Spleen (tissue), 11 donors: ENCODE data around the gene ERBB4. TPM values are rescaled to one million over a fixed set of nuclear protein-coding genes. Genes with fewer than 3 reads are reported as not detected.

Experiments used
- DNase-seq: peaks from one replicate; pipeline ENCODE4 v3.0.0-alpha.2; 2020
- H3K27ac ChIP-seq, 8 donors: fragments of 200-600 bp; sonication (generic) in 7 of 8; 1 replicate in 4 of 8; 2 replicates in 4 of 8; pipeline versions ENCODE4 v1.5.0 to v1.8.0; 2016 to 2021; ENCODE audit warnings: inconsistent platforms in 4 of 8, mild to moderate bottlenecking in 4 of 8, moderate library complexity in 1 of 8
- H3K27me3 ChIP-seq, 7 donors: fragments of 200-600 bp; sonication (generic) in 6 of 7; replicated peaks in 1 of 7; 1 replicate in 4 of 7; 2 replicates in 3 of 7; pipeline versions ENCODE4 v1.5.0 to v1.8.0; 2016 to 2021; ENCODE audit warnings: inconsistent platforms in 3 of 7, mild to moderate bottlenecking in 1 of 7
- H3K36me3 ChIP-seq, 6 donors: fragments of 200-600 bp; sonication (generic) in 5 of 6; 1 replicate in 4 of 6; 2 replicates in 2 of 6; pipeline versions ENCODE4 v1.5.0 to v1.8.0; 2016 to 2021; ENCODE audit warnings: inconsistent platforms in 2 of 6
- H3K4me1 ChIP-seq, 6 donors: fragments of 200-600 bp; sonication (generic) in 5 of 6; 1 replicate in 3 of 6; 2 replicates in 3 of 6; pipeline versions ENCODE4 v1.5.0 to v1.8.0; 2016 to 2021; ENCODE audit warnings: inconsistent platforms in 3 of 6
- H3K4me3 ChIP-seq, 8 donors: fragments of 200-600 bp; sonication (generic) in 7 of 8; 1 replicate in 4 of 8; 2 replicates in 4 of 8; pipeline versions ENCODE4 v1.5.0 to v1.8.0; 2016 to 2021; ENCODE audit warnings: inconsistent platforms in 4 of 8, mild to moderate bottlenecking in 4 of 8, moderate library complexity in 2 of 8
- H3K9me3 ChIP-seq, 8 donors: fragments of 200-600 bp; sonication (generic) in 7 of 8; 1 replicate in 4 of 8; 2 replicates in 4 of 8; pipeline versions ENCODE4 v1.5.0 to v1.8.0; 2016 to 2021; ENCODE audit warnings: inconsistent platforms in 4 of 8
- CTCF ChIP-seq, 11 experiments: fragments of 200-600 bp in 7 of 11; fragments of 450-650 bp in 4 of 11; sonication (generic) in 4 of 11; IDR thresholded peaks in 8 of 11; conservative IDR thresholded peaks in 3 of 11; 1 replicate in 7 of 11; 2 replicates in 4 of 11; pipeline versions ENCODE4 v1.4.0 to v1.8.0; 2016 to 2021; ENCODE audit warnings: antibody characterized with exemption in 11 of 11, inconsistent platforms in 4 of 11, mild to moderate bottlenecking in 1 of 11
- POLR2A ChIP-seq, 3 donors: fragments of 450-650 bp; IDR thresholded peaks; one replicate each; pipeline ENCODE4 v1.5.1; 2017; ENCODE audit warnings: antibody characterized with exemption in 3 of 3, mild to moderate bottlenecking in 1 of 3
- POLR2AphosphoS5 ChIP-seq, 3 donors: sonication (generic); formaldehyde crosslinking; IDR thresholded peaks; one replicate each; pipeline ENCODE4 v1.5.1; 2017; ENCODE audit warnings: antibody characterized with exemption in 3 of 3
- WGBS, 5 donors: extraction: QIAGEN DNeasy Blood & Tissue Kit in 3 of 5; methylation state at CpG; one replicate each; pipeline versions ENCODE4 v1.1.5 to v1.1.7; 2013 to 2018; 5-methylcytosine and 5-hydroxymethylcytosine counted together
- intact Hi-C: fragments of 100-400 bp; cut with DNase I; formaldehyde crosslinking; loops from one replicate; pipeline ENCODE4 v1.15.0; 2023; ENCODE audit warnings: low total_unique reads
- polyA plus RNA-seq, 3 donors: library from polyadenylated mRNA; stranded (reverse); fragments of 200-250 nt; gene quantifications; one replicate each; pipeline ENCODE4 v1.2.1, GENCODE V29; 2013
- total RNA-seq, 7 donors: library from RNA; depleted of rRNA in 3 of 7; stranded (reverse); fragments of >200 nt in 3 of 7; fragmentation: NEBNext Ultra II Directional in 4 of 7; extraction: Animal tissue kit (Norgen Biotek cat#: 25700) in 4 of 7; gene quantifications; one replicate each; pipeline versions ENCODE4 v1.1.0 to v1.2.1, GENCODE V29; 2016 to 2021
- donor health status: healthy with polysubstance abuse.
- donor health status: DM: no; HTN: no; CAD: no; lungs with moderate emphysema.
- donor health status: DM: no; HTN: no; CAD: no.
- donor health status: Bipolar disorder and iron deficiency.
- donor health status: healthy.
- donor health status: DM: no; HTN: no; CAD: no.
- donor health status: DM: yes; HTN: yes; CAD: no.

Gene ERBB4
- total and polyA plus RNA-seq, 10 donors = under 0.01 to 1.4 (median 0.35) TPM

DNA sequence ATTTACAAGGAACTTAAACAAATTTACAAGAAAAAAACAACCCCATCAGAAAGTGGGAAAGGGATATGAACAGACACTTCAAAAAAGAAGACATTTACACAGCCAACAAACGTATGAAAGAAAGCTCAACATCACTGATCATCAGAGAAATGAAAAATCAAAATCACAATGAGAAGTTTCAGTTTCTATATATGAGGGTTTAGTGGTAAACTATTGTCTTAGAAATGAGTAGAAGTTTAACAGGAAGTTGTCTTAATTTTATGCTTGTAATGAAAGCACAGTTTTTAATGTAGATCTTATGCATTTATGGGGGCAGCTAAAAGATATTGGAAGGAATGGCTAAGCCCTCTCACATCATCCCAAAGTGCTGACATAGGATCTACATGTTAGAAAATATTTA is 325.4 kb downstream of the ERBB4 start:
- H3K9me3 ChIP-seq = no peaks in the 10 kb centered on the region
- H3K27me3 ChIP-seq = no peaks in the 10 kb centered on the region
- WGBS, 5 donors = 35 to 47% (median 38%) methylated on average over 1 of the region's 1 CpG
- DNase-seq = no peak
- intact Hi-C loops = no loop called here
- H3K4me1 ChIP-seq = no peaks in the 10 kb centered on the region
- no peak overlapping the region for H3K4me3 ChIP-seq
- no peak overlapping the region for H3K27ac ChIP-seq
- no peaks in the 10 kb centered on the region for H3K36me3 ChIP-seq
- TF ChIP-seq POLR2AphosphoS5 (IDR thresholded peaks at IDR 0.05) (no peak), CTCF (IDR thresholded peaks at IDR 0.05 in 8 of 11, conservative IDR thresholded peaks at IDR 0.05 in 3 of 11) (no peak), POLR2A (IDR thresholded peaks at IDR 0.05) (no peak)

GRCh38 chr2:212208467-212208866 is 330.1 kb downstream of the ERBB4 start:
- Histone ChIP-seq H3K27ac (no peak overlapping the region), H3K9me3 (no peaks in the 10 kb centered on the region), H3K4me1 (no peaks in the 10 kb centered on the region), H3K36me3 (no peaks in the 10 kb centered on the region), H3K27me3 (no peaks in the 10 kb centered on the region), H3K4me3 (no peak overlapping the region)
- TF ChIP-seq POLR2AphosphoS5 (IDR thresholded peaks at IDR 0.05) (no peak), CTCF (IDR thresholded peaks at IDR 0.05 in 8 of 11, conservative IDR thresholded peaks at IDR 0.05 in 3 of 11) (no peak), POLR2A (IDR thresholded peaks at IDR 0.05) (no peak)
- intact Hi-C loops = no loop called here
- DNase-seq = no peak
- 48 to 70% (median 58%) methylated on average over 1 of the region's 1 CpG for WGBS, 5 donors

- H3K9me3 ChIP-seq = no peaks in the 10 kb centered on the region
- H3K27me3 ChIP-seq = no peaks in the 10 kb centered on the region
- H3K4me1 ChIP-seq = no peaks in the 10 kb centered on the region
- no peak overlapping the region for H3K4me3 ChIP-seq
- WGBS, 5 donors = 81 to 98% (median 91%) methylated on average over 1 of the region's 1 CpG
- intact Hi-C loops = no loop called here
- H3K27ac ChIP-seq = no peak overlapping the region
- H3K36me3 ChIP-seq = no peaks in the 10 kb centered on the region
- DNase-seq = no peak
- TF ChIP-seq POLR2AphosphoS5 (IDR thresholded peaks at IDR 0.05) = no peak
- TF ChIP-seq CTCF (IDR thresholded peaks at IDR 0.05 in 8 of 11, conservative IDR thresholded peaks at IDR 0.05 in 3 of 11) = no peak
- TF ChIP-seq POLR2A (IDR thresholded peaks at IDR 0.05) = no peak
These were observed 340.8 kb downstream of the ERBB4 start for GRCh38 chr2:212197776-212198175.

DNA sequence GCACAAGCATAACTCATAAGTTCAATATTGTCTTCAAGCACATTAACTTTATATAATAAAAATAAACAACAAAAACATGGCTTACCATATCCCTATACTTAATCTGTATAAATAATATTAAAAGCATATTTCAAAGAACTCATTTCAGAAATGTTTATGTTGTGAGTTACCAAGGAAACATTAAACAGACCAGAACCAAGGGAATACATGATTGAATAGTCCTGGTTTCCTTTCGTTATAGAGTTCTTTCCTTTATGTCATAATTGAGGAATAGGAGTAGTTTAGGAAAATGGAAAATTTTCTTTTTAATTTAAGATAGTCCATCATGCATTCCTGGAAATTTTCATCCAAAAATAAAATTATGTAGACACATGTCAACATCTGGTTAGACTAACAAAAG is 343.0 kb downstream of the ERBB4 start:
- WGBS, 5 donors = 47 to 73% (median 66%) methylated on average over 1 of the region's 1 CpG
- no peaks in the 10 kb centered on the region for H3K36me3 ChIP-seq
- intact Hi-C loops = no loop called here
- no peaks in the 10 kb centered on the region for H3K27me3 ChIP-seq
- peaks cover 0 to 3% (median 0%) of the 10 kb centered on the region in 8 donors for H3K9me3 ChIP-seq
- no peak overlapping the region for H3K4me3 ChIP-seq
- TF ChIP-seq POLR2AphosphoS5 (IDR thresholded peaks at IDR 0.05) (no peak), CTCF (IDR thresholded peaks at IDR 0.05 in 8 of 11, conservative IDR thresholded peaks at IDR 0.05 in 3 of 11) (no peak), POLR2A (IDR thresholded peaks at IDR 0.05) (no peak)
- H3K27ac ChIP-seq = no peak overlapping the region
- DNase-seq = no peak
- H3K4me1 ChIP-seq = no peaks in the 10 kb centered on the region
